IMR-90 (cell line): ENCODE measurements around the gene XRCC4. TPM values are rescaled to one million over a fixed set of nuclear protein-coding genes. Genes with fewer than 3 reads are reported as not detected.

Source experiments
- ATAC-seq: fragments of 200-7000 bp; cut with Tn5 transposase; 2 replicates; pipeline ENCODE4 v1.9.1; 2020; ENCODE audit warnings: low read depth, mild to moderate bottlenecking, moderate library complexity
- BruUV-seq: library from RNA; stranded (reverse); fragments of 400-500 nt; replicated peaks from 2 replicates; lab custom pipeline; 2021; lab: Mats Ljungman, UMichigan
- CTCF ChIA-PET: fragments of 300-600 bp; formaldehyde crosslinking; extraction: SDS; loops from one replicate; lab custom pipeline; 2021; ENCODE audit warnings: antibody characterized with exemption; lab: Yijun Ruan, JAX
- POLR2A ChIA-PET: fragments of 300-600 bp; sonication (Branson Sonifier 250); formaldehyde crosslinking; loops from one replicate; lab custom pipeline; 2022; ENCODE audit warnings: antibody characterized with exemption; ENCODE audit not compliant: unreplicated experiment; lab: Charles Lee
- DNase-seq: peaks from one replicate; pipeline ENCODE4 v3.0.0; 2013
- H2AFZ ChIP-seq: replicated peaks from 2 replicates; pipeline ENCODE3; 2013; ENCODE audit warnings: low read length, mild to moderate bottlenecking; ENCODE audit not compliant: poor library complexity
- H2AK5ac ChIP-seq: 2 replicates; pipeline ENCODE4 v1.6.1; 2013; ENCODE audit warnings: low read depth, low read length, inconsistent platforms
- H2AK9ac ChIP-seq: replicated peaks from 2 replicates; pipeline ENCODE3; 2013; ENCODE audit warnings: mild to moderate bottlenecking, low read depth, low read length, moderate library complexity; ENCODE audit not compliant: poor library complexity
- H2BK120ac ChIP-seq: 2 replicates; pipeline ENCODE4 v1.6.1; 2013; ENCODE audit warnings: low read depth, low read length, inconsistent platforms
- H2BK15ac ChIP-seq: 3 replicates; pipeline ENCODE4 v1.6.1; 2013; ENCODE audit warnings: low read depth, low read length, inconsistent platforms
- H2BK20ac ChIP-seq: 2 replicates; pipeline ENCODE4 v1.6.1; 2013; ENCODE audit warnings: low read depth, mild to moderate bottlenecking, inconsistent platforms, low read length, moderate library complexity
- H2BK5ac ChIP-seq: 2 replicates; pipeline ENCODE4 v1.6.1; 2013; ENCODE audit warnings: mild to moderate bottlenecking, low read depth, low read length, inconsistent platforms; ENCODE audit not compliant: poor library complexity, severe bottlenecking
- H3K14ac ChIP-seq: replicated peaks from 2 replicates; pipeline ENCODE4 v1.6.1; 2013; ENCODE audit warnings: low read depth, low read length, inconsistent platforms
- H3K18ac ChIP-seq: 2 replicates; pipeline ENCODE4 v1.6.1; 2013; ENCODE audit warnings: low read depth, low read length, control low read depth
- H3K23ac ChIP-seq: 2 replicates; pipeline ENCODE4 v1.6.1; 2013; ENCODE audit warnings: low read depth, low read length, inconsistent platforms
- H3K27ac ChIP-seq: 2 replicates; pipeline ENCODE4 v1.5.1; 2013; ENCODE audit warnings: mild to moderate bottlenecking, control low read depth, low read length; ENCODE audit not compliant: insufficient read depth
- H3K27me3 ChIP-seq: 2 replicates; pipeline ENCODE4 v1.6.1; 2013; ENCODE audit warnings: low read length; ENCODE audit not compliant: control insufficient read depth, insufficient read depth
- H3K36me3 ChIP-seq: 2 replicates; pipeline ENCODE4 v1.6.1; 2013; ENCODE audit warnings: low read length, mixed read lengths; ENCODE audit not compliant: control insufficient read depth, insufficient read depth
- H3K4ac ChIP-seq: 2 replicates; pipeline ENCODE4 v1.6.1; 2013; ENCODE audit warnings: low read depth, low read length, inconsistent platforms
- H3K4me1 ChIP-seq: 2 replicates; pipeline ENCODE4 v1.6.1; 2013; ENCODE audit warnings: low read length, mixed read lengths; ENCODE audit not compliant: control insufficient read depth, insufficient read depth
- H3K4me2 ChIP-seq: 2 replicates; pipeline ENCODE4 v1.6.1; 2013; ENCODE audit warnings: low read depth, mild to moderate bottlenecking, control low read depth, low read length, moderate library complexity
- H3K4me3 ChIP-seq: 2 replicates; pipeline ENCODE4 v1.5.1; 2013; ENCODE audit warnings: low read depth, mild to moderate bottlenecking, control low read depth, low read length, moderate library complexity; ENCODE audit not compliant: insufficient read depth
- H3K56ac ChIP-seq: 2 replicates; pipeline ENCODE4 v1.6.1; 2013; ENCODE audit warnings: low read length, inconsistent platforms; ENCODE audit not compliant: insufficient read depth; ENCODE audit errors: extremely low read depth
- H3K79me1 ChIP-seq, 2 experiments: 2 replicates each; pipeline ENCODE4 v1.6.1; 2013; ENCODE audit warnings: low read length in 2 of 2, inconsistent platforms in 1 of 2, low read depth in 1 of 2
- H3K9ac ChIP-seq: 2 replicates; pipeline ENCODE4 v1.6.1; 2013; ENCODE audit warnings: low read depth, low read length, control low read depth
- H3K9me1 ChIP-seq: 2 replicates; pipeline ENCODE4 v1.6.1; 2013; ENCODE audit warnings: low read length, inconsistent platforms; ENCODE audit not compliant: insufficient read depth
- H3K9me3 ChIP-seq: 2 replicates; pipeline ENCODE4 v1.6.1; 2013; ENCODE audit warnings: low read length; ENCODE audit not compliant: control insufficient read depth, insufficient read depth
- H4K20me1 ChIP-seq: 2 replicates; pipeline ENCODE4 v1.6.1; 2013; ENCODE audit warnings: low read length, inconsistent platforms; ENCODE audit not compliant: insufficient read depth
- H4K5ac ChIP-seq: 2 replicates; pipeline ENCODE4 v1.6.1; 2013; ENCODE audit warnings: mild to moderate bottlenecking, low read depth, low read length, control low read depth
- H4K8ac ChIP-seq, 2 experiments: 2 replicates each; pipeline ENCODE4 v1.6.1; 2013; ENCODE audit warnings: low read depth in 2 of 2, low read length in 2 of 2, control low read depth in 1 of 2, inconsistent platforms in 1 of 2
- H4K91ac ChIP-seq: 2 replicates; pipeline ENCODE4 v1.6.1; 2013; ENCODE audit warnings: low read depth, low read length, inconsistent platforms; ENCODE audit not compliant: insufficient read depth
- CEBPB ChIP-seq: IDR thresholded peaks from 2 replicates; pipeline ENCODE4 v1.6.1; 2012; ENCODE audit warnings: low read depth, low read length, improper control_type of control experiment
- SMC3 ChIP-seq: fragments of 150-350 bp; IDR thresholded peaks from 2 replicates; pipeline ENCODE4 v1.6.1; 2016; ENCODE audit warnings: low read depth, mild to moderate bottlenecking, antibody characterized with exemption, low read length, moderate library complexity
- WGBS, 2 experiments: methylation state at CpG; one replicate each; pipeline versions ENCODE4 v1.1.5 to v1.1.7; 2013; ENCODE audit warnings: missing lambda C conversion rate in 2 of 2; ENCODE audit not compliant: insufficient read length in 1 of 2; ENCODE audit errors: extremely low coverage in 2 of 2; 5-methylcytosine and 5-hydroxymethylcytosine counted together
- dilution Hi-C: fragments of 300-500 bp; cut with HindIII; formaldehyde crosslinking; loops from one replicate; pipeline ENCODE4 v1.14.3; 2018; ENCODE audit warnings: low sequenced_read_pairs; ENCODE audit not compliant: unreplicated experiment
- in situ Hi-C: fragments of 300-500 bp; cut with MboI; formaldehyde crosslinking; loops from 3 replicates; pipeline ENCODE4 v1.14.3; 2019; ENCODE audit warnings: low sequenced_read_pairs, inconsistent platforms, mixed read lengths
- intact Hi-C: fragments of 100-400 bp; cut with micrococcal nuclease; formaldehyde crosslinking; loops from 2 replicates; pipeline ENCODE4 v1.10.0; 2022
- polyA plus RNA-seq, 3 experiments: library from polyadenylated mRNA; depleted of rRNA; stranded (reverse); fragments of >200 nt; gene quantifications; 2 replicates each; pipeline ENCODE4 v1.2.3, GENCODE V29; 2012; ENCODE audit warnings: low replicate concordance in 1 of 3
- total RNA-seq: library from RNA; depleted of rRNA; stranded (reverse); fragments of >200 nt; gene quantifications from 2 replicates; pipeline ENCODE4 v1.2.3, GENCODE V29; 2012

Gene XRCC4
- total and polyA plus RNA-seq, 2 of the 4 experiments (the other 2 are of a cell fraction), result 3.5 to 4.7 TPM

- DNase-seq, result no peak
- WGBS, 2 experiments, result no CpG with 5 or more reads among the region's 2 CpGs
- Histone ChIP-seq H3K56ac (no peak overlapping the region), H3K18ac (no peak overlapping the region), H2AFZ (no peak overlapping the region), H2BK15ac (no peak overlapping the region), H3K36me3 (no peaks in the 10 kb centered on the region), H3K9me3 (no peaks in the 10 kb centered on the region), H3K14ac (no peak overlapping the region), H3K23ac (no peak overlapping the region), H4K20me1 (no peaks in the 10 kb centered on the region), H3K4me2 (no peak overlapping the region), H4K5ac (no peak overlapping the region), H2AK5ac (no peak overlapping the region), H3K27ac (no peak overlapping the region), H3K4ac (no peak overlapping the region), H2AK9ac (no peak overlapping the region), H3K27me3 (no peaks in the 10 kb centered on the region), H3K9ac (no peak overlapping the region), H2BK120ac (no peak overlapping the region), H3K79me1 (peaks cover 3 to 8% of the 10 kb centered on the region in 2 experiments; a peak in 2 of 4 replicates), H3K4me1 (no peaks in the 10 kb centered on the region), H4K8ac (no peak overlapping the region), H2BK20ac (no peak overlapping the region), H4K91ac (no peak overlapping the region), H3K9me1 (no peaks in the 10 kb centered on the region), H2BK5ac (no peak overlapping the region), H3K4me3 (no peak overlapping the region)
- TF ChIP-seq SMC3 (no peak), CEBPB (no peak)
- intact Hi-C loops (no loop called here), dilution Hi-C loops (no loop called here), in situ Hi-C loops (loop anchor here (25.0 kb wide), 1 partner anchor 477 kb away; no protein-coding TSS in a partner anchor)
- ATAC-seq, result no peak
- ChIA-PET CTCF (interaction anchor here (0.8 to 1.1 kb wide), 2 partner anchors 13 to 388 kb away, joined by 3 read pairs; no protein-coding TSS in a partner anchor), POLR2A (no interaction called here)
- BruUV-seq, result no TSS peak
Observed at GRCh38 chr5:83085106-83085505, 7.8 kb downstream of the XRCC4 start.
